WTC11 (cell line): ENCODE measurements around the gene CCDC6. TPM values are rescaled to one million over a fixed set of nuclear protein-coding genes. Genes with fewer than 3 reads are reported as not detected.
"Not testable (repeated sequence)": the region's sequence is repeated elsewhere in the genome, so short reads cannot be mapped to it uniquely, and the experiment has no call there.

ENCODE experiments used
- ATAC-seq: fragments of 200-7000 bp; cut with Tn5 transposase; 2 replicates; pipeline ENCODE4 v1.10.0; 2021; ENCODE audit warnings: mild to moderate bottlenecking, moderate library complexity
- CTCF ChIA-PET: fragments of 300-600 bp; sonication (Branson Sonifier 250); formaldehyde crosslinking; loops from one replicate; lab custom pipeline; 2021; ENCODE audit warnings: antibody characterized with exemption; lab: Charles Lee
- POLR2A ChIA-PET: fragments of 350-600 bp; sonication (Branson Sonifier 250); formaldehyde crosslinking; loops from one replicate; lab custom pipeline; 2021; ENCODE audit warnings: antibody characterized with exemption; lab: Charles Lee
- DNase-seq: peaks from one replicate; pipeline ENCODE4 v3.0.0; 2021; ENCODE audit warnings: low spot score
- H3K27ac Mint-ChIP-seq: 2 replicates; pipeline ENCODE4 v1.8.0; 2021; ENCODE audit warnings: mixed read lengths
- H3K27me3 Mint-ChIP-seq: 2 replicates; pipeline ENCODE4 v1.8.0; 2021; ENCODE audit warnings: low read depth, mild to moderate bottlenecking, moderate library complexity, mixed read lengths
- H3K36me3 Mint-ChIP-seq: 2 replicates; pipeline ENCODE4 v1.8.0; 2021; ENCODE audit warnings: mixed read lengths
- H3K4me1 Mint-ChIP-seq: 2 replicates; pipeline ENCODE4 v1.8.0; 2022; ENCODE audit warnings: mixed read lengths
- H3K4me3 Mint-ChIP-seq: 2 replicates; pipeline ENCODE4 v1.8.0; 2021; ENCODE audit warnings: mild to moderate bottlenecking, moderate library complexity, mixed read lengths
- H3K9me3 Mint-ChIP-seq: 2 replicates; pipeline ENCODE4 v1.8.0; 2021; ENCODE audit warnings: mixed read lengths
- CREB1 ChIP-seq: sonication (generic); formaldehyde crosslinking; IDR thresholded peaks from 2 replicates; pipeline ENCODE4 v1.8.0; 2023; ENCODE audit warnings: mild to moderate bottlenecking, missing genetic modification reagents
- HMGA2 ChIP-seq: fragments of 250-450 bp; sonication (Bioruptor Pico); IDR thresholded peaks from 2 replicates; pipeline ENCODE4 v1.4.0; 2021; ENCODE audit warnings: mild to moderate bottlenecking, moderate library complexity
- IRF2 ChIP-seq: sonication (generic); formaldehyde crosslinking; IDR thresholded peaks from 2 replicates; pipeline ENCODE4 v1.8.0; 2022; ENCODE audit warnings: low read depth, missing genetic modification reagents, borderline replicate concordance
- JUN ChIP-seq: sonication (generic); formaldehyde crosslinking; IDR thresholded peaks from 2 replicates; pipeline ENCODE4 v1.8.0; 2023; ENCODE audit warnings: mild to moderate bottlenecking, missing genetic modification reagents
- MXD4 ChIP-seq: fragments of 250-450 bp; sonication (Bioruptor Pico); IDR thresholded peaks from 2 replicates; pipeline ENCODE4 v1.8.0; 2021; ENCODE audit warnings: mild to moderate bottlenecking, moderate library complexity, borderline replicate concordance
- NR3C1 ChIP-seq: sonication (generic); formaldehyde crosslinking; conservative IDR thresholded peaks from 2 replicates; pipeline ENCODE4 v1.8.1; 2023; ENCODE audit warnings: low read depth, mild to moderate bottlenecking, missing genetic modification reagents
- ZNF416 ChIP-seq: fragments of 250-450 bp; sonication (Bioruptor Pico); IDR thresholded peaks from 2 replicates; pipeline ENCODE4 v1.9.0; 2021; ENCODE audit warnings: mild to moderate bottlenecking, inconsistent platforms
- total RNA-seq: library from RNA; stranded (reverse); gene quantifications from 3 replicates; pipeline ENCODE4 v1.2.3, GENCODE V29; 2021
- TF ChIP-seq, protein P1 (sequence below): sonication (generic); formaldehyde crosslinking; IDR thresholded peaks from 2 replicates; pipeline ENCODE4 v1.8.1; 2022; ENCODE audit warnings: low read depth, missing genetic modification reagents, borderline replicate concordance
- TF ChIP-seq, protein P2 (sequence below): sonication (generic); formaldehyde crosslinking; conservative IDR thresholded peaks from 2 replicates; pipeline ENCODE4 v1.8.1; 2022; ENCODE audit warnings: mild to moderate bottlenecking, missing genetic modification reagents
- TF ChIP-seq, protein P3 (sequence below): sonication (generic); formaldehyde crosslinking; IDR thresholded peaks from 2 replicates; pipeline ENCODE4 v1.8.0; 2022; ENCODE audit warnings: missing genetic modification reagents
- TF ChIP-seq, protein P4 (sequence below): sonication (generic); formaldehyde crosslinking; IDR thresholded peaks from 2 replicates; pipeline ENCODE4 v1.8.0; 2022; ENCODE audit warnings: mild to moderate bottlenecking, missing genetic modification reagents

The CCDC6 gene
- total RNA-seq, 1 experiment from 2014 or later = 55.2 TPM

DNA sequence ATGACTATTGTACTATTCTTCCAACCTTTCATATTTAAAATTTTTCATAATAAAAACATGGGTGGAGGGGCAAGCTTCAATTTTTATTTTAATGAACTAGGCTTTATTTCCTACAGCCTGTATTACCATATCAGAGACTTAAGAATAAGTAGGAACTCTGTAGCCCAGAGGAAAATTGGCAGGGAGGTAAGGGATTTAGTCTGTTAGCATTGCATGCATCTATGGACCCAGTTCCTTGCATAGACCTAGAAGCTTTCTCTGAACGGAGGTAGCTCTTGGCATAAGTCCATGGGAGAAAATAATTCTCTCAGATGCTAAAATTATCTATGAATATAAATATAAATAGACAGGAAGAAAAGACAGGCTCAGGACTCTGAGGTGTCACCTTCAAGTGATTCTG lies 31.4 kb upstream of the CCDC6 start:
- Mint-ChIP-seq H3K36me3 (no peaks in the 10 kb centered on the region), H3K27me3 (no peaks in the 10 kb centered on the region; the same call in 1 of the 2 replicates), H3K27ac (no peak overlapping the region), H3K9me3 (peaks cover 4% of the 10 kb centered on the region; the same call in 1 of the 2 replicates), H3K4me1 (peaks cover 14% of the 10 kb centered on the region), H3K4me3 (no peak overlapping the region)
- DNase-seq (no peak), ATAC-seq (no peak)
- POLR2A ChIA-PET = no interaction called here
- TF ChIP-seq, protein P1, sequence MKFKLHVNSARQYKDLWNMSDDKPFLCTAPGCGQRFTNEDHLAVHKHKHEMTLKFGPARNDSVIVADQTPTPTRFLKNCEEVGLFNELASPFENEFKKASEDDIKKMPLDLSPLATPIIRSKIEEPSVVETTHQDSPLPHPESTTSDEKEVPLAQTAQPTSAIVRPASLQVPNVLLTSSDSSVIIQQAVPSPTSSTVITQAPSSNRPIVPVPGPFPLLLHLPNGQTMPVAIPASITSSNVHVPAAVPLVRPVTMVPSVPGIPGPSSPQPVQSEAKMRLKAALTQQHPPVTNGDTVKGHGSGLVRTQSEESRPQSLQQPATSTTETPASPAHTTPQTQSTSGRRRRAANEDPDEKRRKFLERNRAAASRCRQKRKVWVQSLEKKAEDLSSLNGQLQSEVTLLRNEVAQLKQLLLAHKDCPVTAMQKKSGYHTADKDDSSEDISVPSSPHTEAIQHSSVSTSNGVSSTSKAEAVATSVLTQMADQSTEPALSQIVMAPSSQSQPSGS = no peak
- no peak for TF ChIP-seq IRF2
- no peak for TF ChIP-seq CREB1 (CRISPR knock-in tag)
- TF ChIP-seq ZNF416 (CRISPR knock-in tag) = no peak
- CTCF ChIA-PET = no interaction called here

DNA sequence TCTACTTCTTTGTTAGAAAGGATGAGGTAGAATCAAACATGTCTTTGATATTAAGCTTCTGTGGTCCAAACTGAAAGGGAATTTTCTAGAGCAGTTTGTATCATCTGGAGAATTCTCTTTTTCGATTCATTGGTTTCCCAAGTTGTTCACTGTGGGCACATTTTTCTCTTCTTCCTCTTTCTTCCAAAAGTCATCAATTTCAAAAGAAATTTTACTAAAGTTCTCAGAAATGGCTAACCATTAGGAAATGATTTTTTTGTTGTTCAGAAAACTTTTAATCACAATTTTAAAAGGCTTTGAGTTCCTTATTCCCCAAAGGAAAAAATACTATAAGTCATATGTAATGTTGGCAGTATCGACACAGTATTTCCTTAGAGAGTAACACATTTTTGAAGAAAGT lies 28.3 kb upstream of the CCDC6 start:
- H3K27ac Mint-ChIP-seq = no peak overlapping the region
- H3K4me1 Mint-ChIP-seq = peaks cover 14% of the 10 kb centered on the region
- H3K27me3 Mint-ChIP-seq = no peaks in the 10 kb centered on the region; the same call in 1 of the 2 replicates
- H3K9me3 Mint-ChIP-seq = peaks cover 11% of the 10 kb centered on the region
- H3K36me3 Mint-ChIP-seq = peaks cover 3% of the 10 kb centered on the region; the same call in 1 of the 2 replicates
- CTCF ChIA-PET = no interaction called here
- POLR2A ChIA-PET = no interaction called here
- ATAC-seq (no peak), DNase-seq (no peak)
- TF ChIP-seq HMGA2 (CRISPR knock-in tag) (no peak), JUN (CRISPR knock-in tag) (no peak), MXD4 (no peak), NR3C1 (no peak)
- TF ChIP-seq, protein P2, sequence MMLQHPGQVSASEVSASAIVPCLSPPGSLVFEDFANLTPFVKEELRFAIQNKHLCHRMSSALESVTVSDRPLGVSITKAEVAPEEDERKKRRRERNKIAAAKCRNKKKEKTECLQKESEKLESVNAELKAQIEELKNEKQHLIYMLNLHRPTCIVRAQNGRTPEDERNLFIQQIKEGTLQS (CRISPR knock-in tag) = no peak
- TF ChIP-seq, protein P3, sequence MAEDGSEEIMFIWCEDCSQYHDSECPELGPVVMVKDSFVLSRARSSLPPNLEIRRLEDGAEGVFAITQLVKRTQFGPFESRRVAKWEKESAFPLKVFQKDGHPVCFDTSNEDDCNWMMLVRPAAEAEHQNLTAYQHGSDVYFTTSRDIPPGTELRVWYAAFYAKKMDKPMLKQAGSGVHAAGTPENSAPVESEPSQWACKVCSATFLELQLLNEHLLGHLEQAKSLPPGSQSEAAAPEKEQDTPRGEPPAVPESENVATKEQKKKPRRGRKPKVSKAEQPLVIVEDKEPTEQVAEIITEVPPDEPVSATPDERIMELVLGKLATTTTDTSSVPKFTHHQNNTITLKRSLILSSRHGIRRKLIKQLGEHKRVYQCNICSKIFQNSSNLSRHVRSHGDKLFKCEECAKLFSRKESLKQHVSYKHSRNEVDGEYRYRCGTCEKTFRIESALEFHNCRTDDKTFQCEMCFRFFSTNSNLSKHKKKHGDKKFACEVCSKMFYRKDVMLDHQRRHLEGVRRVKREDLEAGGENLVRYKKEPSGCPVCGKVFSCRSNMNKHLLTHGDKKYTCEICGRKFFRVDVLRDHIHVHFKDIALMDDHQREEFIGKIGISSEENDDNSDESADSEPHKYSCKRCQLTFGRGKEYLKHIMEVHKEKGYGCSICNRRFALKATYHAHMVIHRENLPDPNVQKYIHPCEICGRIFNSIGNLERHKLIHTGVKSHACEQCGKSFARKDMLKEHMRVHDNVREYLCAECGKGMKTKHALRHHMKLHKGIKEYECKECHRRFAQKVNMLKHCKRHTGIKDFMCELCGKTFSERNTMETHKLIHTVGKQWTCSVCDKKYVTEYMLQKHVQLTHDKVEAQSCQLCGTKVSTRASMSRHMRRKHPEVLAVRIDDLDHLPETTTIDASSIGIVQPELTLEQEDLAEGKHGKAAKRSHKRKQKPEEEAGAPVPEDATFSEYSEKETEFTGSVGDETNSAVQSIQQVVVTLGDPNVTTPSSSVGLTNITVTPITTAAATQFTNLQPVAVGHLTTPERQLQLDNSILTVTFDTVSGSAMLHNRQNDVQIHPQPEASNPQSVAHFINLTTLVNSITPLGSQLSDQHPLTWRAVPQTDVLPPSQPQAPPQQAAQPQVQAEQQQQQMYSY = no peak
- H3K4me3 Mint-ChIP-seq = no peak overlapping the region

DNA sequence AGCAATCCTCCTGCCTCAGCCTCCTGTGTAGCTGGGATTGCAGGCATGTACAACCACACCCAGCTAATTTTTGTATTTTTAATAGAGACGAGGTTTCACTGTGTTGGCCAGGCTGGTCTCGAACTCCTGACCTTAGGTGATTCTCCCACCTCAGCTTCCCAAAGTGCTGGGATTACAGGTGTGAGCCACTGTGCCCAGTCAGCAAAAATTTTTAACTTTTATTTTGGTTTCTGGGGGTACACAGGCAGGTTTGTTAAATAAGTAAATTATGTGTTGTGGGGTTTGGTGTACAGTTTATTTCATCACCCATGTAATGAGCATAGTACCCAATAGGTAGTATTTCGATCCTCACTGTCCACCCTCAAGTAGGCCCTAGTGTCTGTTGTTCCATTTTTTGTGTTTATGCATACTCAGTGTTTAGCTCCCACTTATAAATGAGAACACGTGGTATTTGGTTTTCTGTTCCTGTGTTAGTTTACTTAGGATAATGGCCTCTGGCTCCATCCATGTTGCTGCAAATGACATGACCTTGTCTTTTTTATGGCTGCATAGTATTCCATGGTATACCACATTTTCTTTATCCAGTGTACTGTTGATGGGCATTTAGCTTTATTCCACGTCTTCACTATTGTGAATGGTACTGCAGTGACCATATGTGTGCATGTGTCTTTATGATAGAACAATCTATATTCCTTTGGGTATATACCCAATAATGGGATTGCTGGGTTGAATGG lies 24.6 kb upstream of the CCDC6 start:
- POLR2A ChIA-PET, H3K4me1 Mint-ChIP-seq, H3K9me3 Mint-ChIP-seq, ATAC-seq, H3K27me3 Mint-ChIP-seq, H3K36me3 Mint-ChIP-seq, DNase-seq, H3K27ac Mint-ChIP-seq, H3K4me3 Mint-ChIP-seq, CTCF ChIA-PET: not testable (repeated sequence)

DNA sequence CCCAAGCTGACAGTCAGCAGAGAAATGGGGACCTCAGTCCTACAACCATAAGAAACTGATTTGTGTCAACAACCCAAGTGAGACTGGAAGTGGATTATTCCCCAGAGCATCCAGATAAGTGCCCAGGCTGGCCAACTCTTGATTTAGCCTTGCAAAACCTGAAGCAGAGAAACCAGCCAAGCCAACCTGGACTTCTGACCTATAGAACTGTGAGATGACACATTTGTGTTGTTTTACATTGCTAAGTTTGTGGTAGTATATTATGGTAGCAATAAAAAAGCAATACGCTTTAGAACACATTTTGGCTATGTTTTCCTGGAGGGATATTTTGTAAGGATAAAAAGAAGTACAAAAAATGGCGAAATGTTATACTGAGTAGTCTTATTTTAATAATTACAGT lies 19.7 kb upstream of the CCDC6 start:
- Mint-ChIP-seq H3K9me3 (peaks cover 29% of the 10 kb centered on the region), H3K27me3 (peaks cover 3% of the 10 kb centered on the region; the same call in 1 of the 2 replicates), H3K36me3 (peaks cover 24% of the 10 kb centered on the region), H3K4me3 (no peak overlapping the region), H3K4me1 (no peaks in the 10 kb centered on the region), H3K27ac (no peak overlapping the region)
- ATAC-seq = no peak
- DNase-seq = no peak
- CTCF ChIA-PET = no interaction called here
- POLR2A ChIA-PET = no interaction called here
- TF ChIP-seq, protein P4, sequence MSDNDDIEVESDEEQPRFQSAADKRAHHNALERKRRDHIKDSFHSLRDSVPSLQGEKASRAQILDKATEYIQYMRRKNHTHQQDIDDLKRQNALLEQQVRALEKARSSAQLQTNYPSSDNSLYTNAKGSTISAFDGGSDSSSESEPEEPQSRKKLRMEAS (CRISPR knock-in tag) = no peak
